Upper lobe of left lung (tissue), 4 donors: Measurements from ENCODE around the gene LRRC10B.

Experiments used
- CTCF ChIP-seq, 6 experiments: fragments of 450-650 bp in 4 of 6; fragments of 200-600 bp in 2 of 6; sonication (generic) in 2 of 6; IDR thresholded peaks; one replicate each; pipeline ENCODE4 v1.5.1; 2016 to 2019; ENCODE audit warnings: antibody characterized with exemption in 6 of 6
- EP300 ChIP-seq, 4 donors: sonication (generic); formaldehyde crosslinking; IDR thresholded peaks; one replicate each; pipeline ENCODE4 v1.5.1; 2017; ENCODE audit warnings: antibody characterized with exemption in 4 of 4, control low read depth in 2 of 4
- POLR2A ChIP-seq, 4 donors: fragments of 450-650 bp; IDR thresholded peaks; one replicate each; pipeline ENCODE4 v1.5.1; 2016 to 2017; ENCODE audit warnings: antibody characterized with exemption in 4 of 4, mild to moderate bottlenecking in 2 of 4
- POLR2AphosphoS5 ChIP-seq, 2 donors: sonication (generic); formaldehyde crosslinking; IDR thresholded peaks; one replicate each; pipeline ENCODE4 v1.5.1; 2017; ENCODE audit warnings: antibody characterized with exemption in 2 of 2

GRCh38 chr11:61480261-61480993 is 28.1 kb upstream of the LRRC10B start:
- TF ChIP-seq CTCF (IDR thresholded peaks at IDR 0.05) (no peak), EP300 (IDR thresholded peaks at IDR 0.05) (no peak), POLR2A (IDR thresholded peaks at IDR 0.05) (no peak), POLR2AphosphoS5 (IDR thresholded peaks at IDR 0.05) (no peak)
